CD4-positive, alpha-beta T cell treated with Interleukin-4 for 1 hour (primary cell): ENCODE data around the gene PANX2.
"Not testable (repeated sequence)": the region's sequence is repeated elsewhere in the genome, so short reads cannot be mapped to it uniquely, and the experiment has no call there.

Experiments
- DNase-seq, 2 donors: peaks; one replicate each; pipeline ENCODE4 v3.0.0-alpha.2; 2020 to 2022

The PANX2 gene

GRCh38 chr22:50170453-50171318, at the start of gene PANX2:
TSS of gene PANX2 (plus strand) at chr22:50170731. CDS start at chr22:50170731, 0 bp downstream.
- no peak for DNase-seq

- DNase-seq, result no peak
These were observed 49.3 kb upstream of the PANX2 start for GRCh38 chr22:50121202-50121740.

- DNase-seq, result no peak
These were observed 47.4 kb upstream of the PANX2 start for GRCh38 chr22:50123119-50123518.

GRCh38 chr22:50125029-50125428, 45.5 kb upstream of the PANX2 start:
- no peak for DNase-seq

- DNase-seq, result no peak
These were observed 41.3 kb upstream of the PANX2 start for GRCh38 chr22:50129121-50129736.

GRCh38 chr22:50131894-50132293, 38.6 kb upstream of the PANX2 start:
- no peak for DNase-seq

- no peak for DNase-seq
These were observed 36.0 kb upstream of the PANX2 start for GRCh38 chr22:50134481-50134880.

GRCh38 chr22:50136581-50137015, 33.9 kb upstream of the PANX2 start:
- no peak for DNase-seq

- not testable (repeated sequence) for DNase-seq
These were observed 33.3 kb upstream of the PANX2 start for GRCh38 chr22:50137277-50137676.

GRCh38 chr22:50138041-50138440, 32.5 kb upstream of the PANX2 start:
- no peak for DNase-seq

- no peak for DNase-seq
These were observed 31.5 kb upstream of the PANX2 start for GRCh38 chr22:50138988-50139387.

GRCh38 chr22:50139843-50140415, 30.6 kb upstream of the PANX2 start:
- no peak for DNase-seq

GRCh38 chr22:50140615-50141014, 29.9 kb upstream of the PANX2 start:
- DNase-seq, result no peak

- DNase-seq, result no peak
These were observed 29.1 kb upstream of the PANX2 start for GRCh38 chr22:50141462-50141861.

- no peak for DNase-seq
These were observed 28.6 kb upstream of the PANX2 start for GRCh38 chr22:50141891-50142363.

GRCh38 chr22:50143096-50143495, 27.4 kb upstream of the PANX2 start:
- no peak for DNase-seq

- DNase-seq, result no peak
These were observed 26.4 kb upstream of the PANX2 start for GRCh38 chr22:50144005-50144614.

GRCh38 chr22:50145721-50146438, 24.7 kb upstream of the PANX2 start:
- no peak for DNase-seq

- DNase-seq, result peak in 1 of 2 donors; percentile 22
These were observed 23.9 kb upstream of the PANX2 start for GRCh38 chr22:50146439-50147238.

GRCh38 chr22:50147258-50148165, 23.0 kb upstream of the PANX2 start:
- not testable (repeated sequence) for DNase-seq
